GM23248 (cell line): ENCODE measurements around the gene MXRA8. TPM values are rescaled to one million over a fixed set of nuclear protein-coding genes. Genes with fewer than 3 reads are reported as not detected.
"Not testable (repeated sequence)": the region's sequence is repeated elsewhere in the genome, so short reads cannot be mapped to it uniquely, and the experiment has no call there.

Experiments
- DNase-seq: peaks from one replicate; pipeline ENCODE4 v3.0.0-alpha.2; 2015
- H2AFZ ChIP-seq: fragments of 200-600 bp; sonication (generic); 2 replicates; pipeline ENCODE4 v1.6.1; 2016; ENCODE audit warnings: antibody characterized with exemption
- H3F3A ChIP-seq: fragments of 200-600 bp; sonication (generic); 2 replicates; pipeline ENCODE4 v1.6.1; 2016; ENCODE audit warnings: mild to moderate bottlenecking, antibody characterized with exemption, mixed run types; ENCODE audit not compliant: insufficient read depth
- H3K27ac ChIP-seq: fragments of 200-600 bp; sonication (generic); 2 replicates; pipeline ENCODE4 v1.5.1; 2016; ENCODE audit warnings: mild to moderate bottlenecking
- H3K27me3 ChIP-seq: fragments of 200-600 bp; sonication (generic); replicated peaks from 2 replicates; pipeline ENCODE4 v1.6.1; 2016; ENCODE audit warnings: mild to moderate bottlenecking; ENCODE audit not compliant: insufficient read depth
- H3K36me3 ChIP-seq: fragments of 200-600 bp; sonication (generic); 2 replicates; pipeline ENCODE4 v1.6.1; 2016; ENCODE audit warnings: low read depth, mild to moderate bottlenecking
- H3K4me1 ChIP-seq: fragments of 200-600 bp; sonication (generic); 2 replicates; pipeline ENCODE4 v1.6.1; 2016; ENCODE audit warnings: mild to moderate bottlenecking; ENCODE audit not compliant: insufficient read depth
- H3K4me2 ChIP-seq: fragments of 200-600 bp; sonication (generic); one replicate; pipeline ENCODE4 v1.6.1; 2016; ENCODE audit warnings: mild to moderate bottlenecking; ENCODE audit not compliant: unreplicated experiment
- H3K4me3 ChIP-seq: fragments of 200-600 bp; sonication (generic); 2 replicates; pipeline ENCODE4 v1.5.1; 2016; ENCODE audit warnings: mild to moderate bottlenecking
- H3K79me2 ChIP-seq: fragments of 200-600 bp; sonication (generic); 2 replicates; pipeline ENCODE4 v1.6.1; 2016; ENCODE audit warnings: mild to moderate bottlenecking; ENCODE audit not compliant: insufficient read depth
- H3K9ac ChIP-seq: fragments of 200-600 bp; sonication (generic); 2 replicates; pipeline ENCODE4 v1.6.1; 2016; ENCODE audit warnings: mild to moderate bottlenecking
- H3K9me2 ChIP-seq: fragments of 200-600 bp; sonication (generic); 2 replicates; pipeline ENCODE4 v1.6.1; 2016; ENCODE audit warnings: mixed run types, mild to moderate bottlenecking, moderate library complexity; ENCODE audit not compliant: insufficient read depth
- H3K9me3 ChIP-seq: fragments of 200-600 bp; sonication (generic); one replicate; pipeline ENCODE4 v1.6.1; 2017; ENCODE audit warnings: low read depth
- H4K20me1 ChIP-seq: fragments of 200-600 bp; sonication (generic); 2 replicates; pipeline ENCODE4 v1.6.0; 2016; ENCODE audit not compliant: insufficient read depth
- EZH2 ChIP-seq: fragments of 200-600 bp; sonication (generic); IDR thresholded peaks from 2 replicates; pipeline ENCODE4 v1.6.1; 2018; ENCODE audit warnings: antibody characterized with exemption, mild to moderate bottlenecking; ENCODE audit not compliant: insufficient read depth, poor library complexity, severe bottlenecking
- EZH2phosphoT487 ChIP-seq: fragments of 200-600 bp; sonication (generic); IDR thresholded peaks from 2 replicates; pipeline ENCODE4 v1.6.1; 2018; ENCODE audit warnings: antibody characterized with exemption, moderate library complexity, mild to moderate bottlenecking, low read depth; ENCODE audit not compliant: insufficient read depth
- WGBS, 2 experiments: methylation state at CpG; one replicate each; pipeline ENCODE4 v1.1.6; 2015 to 2017; ENCODE audit warnings: low lambda C conversion rate in 2 of 2, low coverage in 1 of 2; ENCODE audit errors: missing lambda C conversion rate in 2 of 2; 5-methylcytosine and 5-hydroxymethylcytosine counted together
- in situ Hi-C: fragments of 300-500 bp; cut with MboI; formaldehyde crosslinking; loops from 2 replicates; pipeline ENCODE4 v1.15.0; 2020
- polyA plus RNA-seq: library from polyadenylated mRNA; unstranded; fragments of >200 nt; fragmentation: Nextera tagmentation; extraction: Ambion mirVana; gene quantifications from 2 replicates; pipeline ENCODE4 v1.2.1, GENCODE V29; 2016
- total RNA-seq: library from RNA; depleted of rRNA; stranded (reverse); fragments of >200 nt; shearing (Covaris generic); gene quantifications from 2 replicates; pipeline ENCODE4 v1.2.3, GENCODE V29; 2014

MXRA8 gene
- total and polyA plus RNA-seq, 2 experiments from 2014 or later, result 584 to 1,228 TPM

DNA sequence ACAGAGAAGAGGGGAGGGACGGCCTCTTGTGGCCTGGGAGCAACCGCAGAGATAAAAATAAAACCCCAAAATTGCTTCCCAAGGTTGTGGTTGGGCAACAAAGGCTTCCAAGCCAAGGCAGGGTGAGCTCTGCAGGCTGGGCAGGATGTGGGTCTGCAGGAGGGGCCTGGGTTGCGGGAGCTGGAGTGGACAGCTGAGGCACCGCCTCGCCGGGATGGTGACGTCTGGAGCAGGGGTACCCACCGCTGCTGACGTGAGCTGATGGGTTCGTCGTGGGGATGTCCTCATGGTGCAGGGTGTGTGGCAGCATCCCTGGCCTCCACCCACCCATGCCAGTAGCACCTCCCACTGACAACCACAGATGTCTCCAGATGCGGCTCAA lies 13.0 kb upstream of the MXRA8 start:
- no peaks in the 10 kb centered on the region for H3K9me3 ChIP-seq
- no peaks in the 10 kb centered on the region for H3K36me3 ChIP-seq
- peaks cover 44% of the 10 kb centered on the region for H3K79me2 ChIP-seq
- no peak overlapping the region for H3K27ac ChIP-seq
- no peaks in the 10 kb centered on the region for H4K20me1 ChIP-seq
- DNase-seq, result peak; percentile 18
- no peak overlapping the region for H3K9ac ChIP-seq
- H3K27me3 ChIP-seq, result no peaks in the 10 kb centered on the region
- H3K4me2 ChIP-seq, result no peak overlapping the region
- no peak for TF ChIP-seq EZH2phosphoT487
- TF ChIP-seq EZH2, result no peak
- peaks cover 9% of the 10 kb centered on the region; the same call in 1 of the 2 replicates for H3F3A ChIP-seq
- peaks cover 9% of the 10 kb centered on the region for H3K4me1 ChIP-seq
- H3K4me3 ChIP-seq, result no peak overlapping the region
- no peak overlapping the region for H2AFZ ChIP-seq
- H3K9me2 ChIP-seq, result no peaks in the 10 kb centered on the region
- in situ Hi-C loops, result no loop called here
- 53 to 62% methylated on average over 12 of the region's 12 CpGs for WGBS, 2 experiments

DNA sequence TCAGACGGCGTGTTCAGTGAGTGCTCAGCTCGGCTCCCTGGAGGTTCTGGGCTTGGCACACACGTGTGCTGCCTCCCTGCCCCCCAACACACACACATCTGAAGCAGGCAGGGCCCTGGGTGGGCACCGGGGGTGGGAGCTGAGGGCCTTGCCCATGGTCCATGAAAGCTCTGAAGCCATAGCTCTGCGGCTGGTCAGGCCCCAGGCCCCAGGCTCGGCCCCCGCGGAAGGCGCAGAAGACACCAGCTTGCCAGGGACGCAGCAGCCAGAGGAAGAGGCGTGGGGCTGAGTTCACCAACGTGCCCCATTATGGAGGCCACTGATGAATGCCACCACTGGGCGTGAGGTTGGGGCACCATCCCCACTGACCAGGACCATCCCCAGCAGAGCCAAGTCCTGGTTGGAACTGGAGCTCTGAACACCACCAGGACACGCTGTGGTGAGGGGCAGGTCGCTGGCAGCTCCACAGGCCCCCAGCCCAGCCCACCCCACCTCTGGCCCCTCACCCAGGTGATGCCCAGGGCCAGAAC lies 12.5 kb upstream of the MXRA8 start:
- Histone ChIP-seq H3K27me3 (no peaks in the 10 kb centered on the region), H3K9ac (no peak overlapping the region), H3K4me1 (peaks cover 6% of the 10 kb centered on the region), H3K4me3 (no peak overlapping the region), H2AFZ (no peak overlapping the region), H3K36me3 (no peaks in the 10 kb centered on the region), H3K9me2 (no peaks in the 10 kb centered on the region), H3K27ac (no peak overlapping the region), H3F3A (0 out of 2 replicates have a peak, but pooled peaks cover 4% of the 10 kb centered on the region), H3K9me3 (no peaks in the 10 kb centered on the region), H3K4me2 (no peak overlapping the region), H3K79me2 (peaks cover 39% of the 10 kb centered on the region), H4K20me1 (no peaks in the 10 kb centered on the region)
- DNase-seq, result no peak
- TF ChIP-seq EZH2phosphoT487 (no peak), EZH2 (no peak)
- WGBS, 2 experiments, result 75 to 79% methylated on average over 15 to 16 of the region's 16 CpGs
- in situ Hi-C loops, result no loop called here

DNA sequence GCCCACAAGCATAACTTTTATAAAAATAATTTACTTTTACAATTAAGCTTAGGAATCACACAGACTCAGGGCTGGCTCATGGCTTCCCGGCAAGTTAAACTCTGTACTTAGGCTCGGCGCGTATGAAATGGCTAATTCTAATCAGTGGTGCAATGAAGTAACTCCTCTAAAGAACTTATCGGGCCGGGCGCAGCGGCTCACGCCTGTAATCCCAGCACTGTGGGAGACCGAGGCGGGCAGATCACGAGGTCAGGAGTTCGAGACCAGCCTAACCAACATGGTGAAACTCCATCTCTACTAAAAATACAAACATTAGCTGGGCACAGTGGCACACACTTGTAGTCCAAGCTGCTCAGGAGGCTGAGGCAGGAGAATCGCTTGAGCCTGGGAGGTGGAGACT lies 11.7 kb upstream of the MXRA8 start:
- H3K27ac ChIP-seq, H3K4me2 ChIP-seq, H2AFZ ChIP-seq, H3K4me1 ChIP-seq, H3F3A ChIP-seq, H3K4me3 ChIP-seq, H3K9ac ChIP-seq, in situ Hi-C loops, DNase-seq, H3K27me3 ChIP-seq, H3K36me3 ChIP-seq, H4K20me1 ChIP-seq, H3K9me3 ChIP-seq, H3K9me2 ChIP-seq: not testable (repeated sequence)
- WGBS, 2 experiments, result 93 to 94% methylated on average over 14 of the region's 14 CpGs
- peaks cover 36% of the 10 kb centered on the region for H3K79me2 ChIP-seq

DNA sequence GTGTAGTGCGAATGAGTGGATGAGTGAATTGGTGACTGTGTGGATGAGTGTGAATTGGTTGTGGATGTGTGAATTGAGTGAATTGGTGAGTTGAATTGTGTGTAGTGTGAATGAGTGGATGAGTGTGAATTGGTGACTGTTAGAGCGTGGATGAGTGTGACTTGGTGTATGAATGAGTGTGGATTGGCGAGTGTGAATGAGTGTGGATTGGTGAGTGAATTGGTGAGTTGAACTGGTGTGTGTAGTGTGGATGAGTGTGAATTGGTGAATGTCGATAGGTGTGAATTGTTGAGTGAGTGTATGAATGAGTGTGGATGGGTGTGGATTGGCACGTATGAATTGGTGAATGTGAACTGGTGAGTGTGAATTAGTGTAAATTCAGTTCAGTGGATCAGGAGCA lies 9.0 kb upstream of the MXRA8 start:
- DNase-seq, result no peak
- H3K27me3 ChIP-seq, result no peaks in the 10 kb centered on the region
- peaks cover 4% of the 10 kb centered on the region for H3K4me1 ChIP-seq
- in situ Hi-C loops, result no loop called here
- peaks cover 6% of the 10 kb centered on the region; the same call in 1 of the 2 replicates for H3F3A ChIP-seq
- no peak overlapping the region for H2AFZ ChIP-seq
- H3K4me2 ChIP-seq, result no peak overlapping the region
- TF ChIP-seq EZH2, result no peak
- TF ChIP-seq EZH2phosphoT487, result no peak
- no peak overlapping the region for H3K9ac ChIP-seq
- no peaks in the 10 kb centered on the region for H3K9me3 ChIP-seq
- no peaks in the 10 kb centered on the region for H4K20me1 ChIP-seq
- H3K79me2 ChIP-seq, result peaks cover 9% of the 10 kb centered on the region
- no peaks in the 10 kb centered on the region for H3K36me3 ChIP-seq
- H3K4me3 ChIP-seq, result no peak overlapping the region
- 95 to 98% methylated on average over 5 of the region's 5 CpGs for WGBS, 2 experiments
- no peak overlapping the region for H3K27ac ChIP-seq
- H3K9me2 ChIP-seq, result no peaks in the 10 kb centered on the region

DNA sequence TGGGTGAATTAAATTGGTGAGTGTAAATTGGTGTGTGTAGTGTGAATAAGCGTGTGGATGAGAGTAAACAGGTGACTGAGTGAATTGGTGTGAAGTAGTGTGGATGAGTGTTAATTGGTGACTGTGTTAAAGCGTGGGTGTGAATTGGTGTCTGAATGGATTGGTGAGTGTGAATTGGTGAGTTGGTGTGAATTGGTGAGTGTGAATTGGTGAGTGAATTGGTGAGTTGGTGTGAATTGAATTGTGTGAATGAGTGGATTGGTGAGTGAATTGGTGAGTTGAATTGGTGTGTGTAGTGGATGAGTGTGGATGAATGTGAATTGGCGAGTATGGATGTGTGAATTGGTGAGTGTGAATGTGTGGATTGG lies 8.3 kb upstream of the MXRA8 start:
- DNase-seq, result no peak
- Histone ChIP-seq H4K20me1 (no peaks in the 10 kb centered on the region), H2AFZ (no peak overlapping the region), H3K9me2 (no peaks in the 10 kb centered on the region), H3F3A (peaks cover 10% of the 10 kb centered on the region), H3K27ac (no peak overlapping the region), H3K4me1 (peaks cover 8% of the 10 kb centered on the region), H3K9me3 (no peaks in the 10 kb centered on the region), H3K4me3 (no peak overlapping the region), H3K9ac (no peak overlapping the region), H3K36me3 (no peaks in the 10 kb centered on the region), H3K4me2 (no peak overlapping the region), H3K79me2 (peaks cover 6% of the 10 kb centered on the region; the same call in 1 of the 2 replicates), H3K27me3 (no peaks in the 10 kb centered on the region)
- no peak for TF ChIP-seq EZH2
- no peak for TF ChIP-seq EZH2phosphoT487
- in situ Hi-C loops, result no loop called here
- WGBS, 2 experiments, result 93 to 95% methylated on average over 3 of the region's 3 CpGs
